ENCODE data around the gene TBC1D30. TPM values are rescaled to one million over a fixed set of nuclear protein-coding genes. Genes with fewer than 3 reads are reported as not detected.

TBC1D30 gene
- total RNA-seq, 1 experiment from 2014 or later, result 3.6 TPM

DNA sequence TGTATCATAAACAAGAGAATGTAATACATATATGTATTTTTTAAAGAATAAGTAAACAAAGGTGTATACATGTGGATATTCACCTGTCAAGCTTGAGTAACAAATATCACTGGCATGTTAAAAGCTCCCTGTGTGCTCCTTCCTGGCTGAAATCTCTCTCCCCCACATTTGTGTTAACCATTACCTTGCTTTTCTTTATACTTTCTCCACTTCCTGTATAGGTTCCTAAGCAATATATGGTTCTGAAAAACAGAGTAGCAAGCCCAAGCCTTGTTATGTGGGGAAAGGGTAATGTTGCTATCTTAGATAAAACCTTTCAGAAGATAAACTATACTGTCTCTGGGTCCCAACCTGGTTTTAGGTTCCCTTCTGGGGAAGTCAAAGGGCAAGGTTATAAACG lies 32.3 kb upstream of the TBC1D30 start:
- ChIA-PET CTCF (interaction anchor here (1.2 to 2.7 kb wide), 2 partner anchors 10 to 11 kb away, joined by 3 to 20 read pairs; no protein-coding TSS in a partner anchor), POLR2A (no interaction called here)
- Mint-ChIP-seq H3K9me3 (no peaks in the 10 kb centered on the region), H3K27me3 (ENCODE audit: low read depth) (no peaks in the 10 kb centered on the region), H3K4me3 (no peak overlapping the region), H3K4me1 (peaks cover 21% of the 10 kb centered on the region), H3K27ac (no peak overlapping the region), H3K36me3 (no peaks in the 10 kb centered on the region)
- no peak for DNase-seq (ENCODE audit: low spot score)
- TF ChIP-seq OVOL2 (CRISPR knock-in tag; IDR thresholded peaks at IDR 0.05; ENCODE audit: borderline replicate concordance) (no peak), JAZF1 (CRISPR knock-in tag; IDR thresholded peaks at IDR 0.05) (no peak), ZNF423 (CRISPR knock-in tag; IDR thresholded peaks at IDR 0.05) (no peak), ZNF121 (CRISPR knock-in tag; IDR thresholded peaks at IDR 0.05) (no peak), GTF2I (CRISPR knock-in tag; conservative IDR thresholded peaks at IDR 0.05) (no peak), NR1H2 (CRISPR knock-in tag; IDR thresholded peaks at IDR 0.05) (no peak)
- TF ChIP-seq, protein P1, sequence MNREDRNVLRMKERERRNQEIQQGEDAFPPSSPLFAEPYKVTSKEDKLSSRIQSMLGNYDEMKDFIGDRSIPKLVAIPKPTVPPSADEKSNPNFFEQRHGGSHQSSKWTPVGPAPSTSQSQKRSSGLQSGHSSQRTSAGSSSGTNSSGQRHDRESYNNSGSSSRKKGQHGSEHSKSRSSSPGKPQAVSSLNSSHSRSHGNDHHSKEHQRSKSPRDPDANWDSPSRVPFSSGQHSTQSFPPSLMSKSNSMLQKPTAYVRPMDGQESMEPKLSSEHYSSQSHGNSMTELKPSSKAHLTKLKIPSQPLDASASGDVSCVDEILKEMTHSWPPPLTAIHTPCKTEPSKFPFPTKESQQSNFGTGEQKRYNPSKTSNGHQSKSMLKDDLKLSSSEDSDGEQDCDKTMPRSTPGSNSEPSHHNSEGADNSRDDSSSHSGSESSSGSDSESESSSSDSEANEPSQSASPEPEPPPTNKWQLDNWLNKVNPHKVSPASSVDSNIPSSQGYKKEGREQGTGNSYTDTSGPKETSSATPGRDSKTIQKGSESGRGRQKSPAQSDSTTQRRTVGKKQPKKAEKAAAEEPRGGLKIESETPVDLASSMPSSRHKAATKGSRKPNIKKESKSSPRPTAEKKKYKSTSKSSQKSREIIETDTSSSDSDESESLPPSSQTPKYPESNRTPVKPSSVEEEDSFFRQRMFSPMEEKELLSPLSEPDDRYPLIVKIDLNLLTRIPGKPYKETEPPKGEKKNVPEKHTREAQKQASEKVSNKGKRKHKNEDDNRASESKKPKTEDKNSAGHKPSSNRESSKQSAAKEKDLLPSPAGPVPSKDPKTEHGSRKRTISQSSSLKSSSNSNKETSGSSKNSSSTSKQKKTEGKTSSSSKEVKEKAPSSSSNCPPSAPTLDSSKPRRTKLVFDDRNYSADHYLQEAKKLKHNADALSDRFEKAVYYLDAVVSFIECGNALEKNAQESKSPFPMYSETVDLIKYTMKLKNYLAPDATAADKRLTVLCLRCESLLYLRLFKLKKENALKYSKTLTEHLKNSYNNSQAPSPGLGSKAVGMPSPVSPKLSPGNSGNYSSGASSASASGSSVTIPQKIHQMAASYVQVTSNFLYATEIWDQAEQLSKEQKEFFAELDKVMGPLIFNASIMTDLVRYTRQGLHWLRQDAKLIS (CRISPR knock-in tag; IDR thresholded peaks at IDR 0.05; ENCODE audit: borderline replicate concordance), result no peak
- ATAC-seq, result no peak

DNA sequence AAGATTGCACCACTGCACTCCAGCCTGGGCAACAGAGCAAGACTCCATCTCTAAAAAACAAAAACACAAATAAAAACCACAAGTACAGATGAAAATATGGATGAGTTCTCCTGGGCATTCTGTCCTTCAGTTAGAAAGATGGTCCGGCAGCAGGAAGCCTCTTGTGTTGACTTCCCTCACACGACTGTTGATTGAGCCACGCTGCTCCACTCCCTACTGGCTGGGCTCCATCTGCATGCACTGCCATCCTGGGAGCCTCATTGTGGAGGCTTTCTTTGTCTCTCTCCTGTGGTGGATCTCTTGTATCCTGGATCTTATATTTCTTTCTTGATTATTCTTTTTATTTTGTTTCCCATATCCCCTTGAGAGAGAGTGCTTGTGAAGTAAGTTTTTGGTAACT lies 30.8 kb upstream of the TBC1D30 start:
- Mint-ChIP-seq H3K36me3 (no peaks in the 10 kb centered on the region), H3K27me3 (ENCODE audit: low read depth) (no peaks in the 10 kb centered on the region), H3K4me3 (no peak overlapping the region), H3K4me1 (peaks cover 10% of the 10 kb centered on the region; the same call in 1 of the 2 replicates), H3K9me3 (no peaks in the 10 kb centered on the region), H3K27ac (no peak overlapping the region)
- ATAC-seq (peak; percentile 66), DNase-seq (ENCODE audit: low spot score) (no peak)
- POLR2A ChIA-PET, result no interaction called here
- TF ChIP-seq TP53 (CRISPR knock-in tag; IDR thresholded peaks at IDR 0.05) (no peak), ESRRA (CRISPR knock-in tag; IDR thresholded peaks at IDR 0.05; ENCODE audit: borderline replicate concordance) (no peak), GABPB1 (CRISPR knock-in tag; IDR thresholded peaks at IDR 0.05) (no peak), ELF4 (CRISPR knock-in tag; IDR thresholded peaks at IDR 0.05; ENCODE audit: low read depth) (no peak), CREM (CRISPR knock-in tag; IDR thresholded peaks at IDR 0.05) (no peak), NFATC4 (CRISPR knock-in tag; IDR thresholded peaks at IDR 0.05) (no peak), IRF2 (CRISPR knock-in tag; IDR thresholded peaks at IDR 0.05; ENCODE audit: borderline replicate concordance, low read depth) (no peak), CBFB (CRISPR knock-in tag; IDR thresholded peaks at IDR 0.05; ENCODE audit: low read depth) (no peak), E2F1 (CRISPR knock-in tag; IDR thresholded peaks at IDR 0.05) (no peak), RELA (CRISPR knock-in tag; IDR thresholded peaks at IDR 0.05; ENCODE audit: borderline replicate concordance) (no peak)
- TF ChIP-seq, protein P2, sequence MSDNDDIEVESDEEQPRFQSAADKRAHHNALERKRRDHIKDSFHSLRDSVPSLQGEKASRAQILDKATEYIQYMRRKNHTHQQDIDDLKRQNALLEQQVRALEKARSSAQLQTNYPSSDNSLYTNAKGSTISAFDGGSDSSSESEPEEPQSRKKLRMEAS (CRISPR knock-in tag; IDR thresholded peaks at IDR 0.05), result no peak
- TF ChIP-seq, protein P3, sequence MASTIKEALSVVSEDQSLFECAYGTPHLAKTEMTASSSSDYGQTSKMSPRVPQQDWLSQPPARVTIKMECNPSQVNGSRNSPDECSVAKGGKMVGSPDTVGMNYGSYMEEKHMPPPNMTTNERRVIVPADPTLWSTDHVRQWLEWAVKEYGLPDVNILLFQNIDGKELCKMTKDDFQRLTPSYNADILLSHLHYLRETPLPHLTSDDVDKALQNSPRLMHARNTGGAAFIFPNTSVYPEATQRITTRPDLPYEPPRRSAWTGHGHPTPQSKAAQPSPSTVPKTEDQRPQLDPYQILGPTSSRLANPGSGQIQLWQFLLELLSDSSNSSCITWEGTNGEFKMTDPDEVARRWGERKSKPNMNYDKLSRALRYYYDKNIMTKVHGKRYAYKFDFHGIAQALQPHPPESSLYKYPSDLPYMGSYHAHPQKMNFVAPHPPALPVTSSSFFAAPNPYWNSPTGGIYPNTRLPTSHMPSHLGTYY (CRISPR knock-in tag; IDR thresholded peaks at IDR 0.05), result no peak
- TF ChIP-seq, protein P4, sequence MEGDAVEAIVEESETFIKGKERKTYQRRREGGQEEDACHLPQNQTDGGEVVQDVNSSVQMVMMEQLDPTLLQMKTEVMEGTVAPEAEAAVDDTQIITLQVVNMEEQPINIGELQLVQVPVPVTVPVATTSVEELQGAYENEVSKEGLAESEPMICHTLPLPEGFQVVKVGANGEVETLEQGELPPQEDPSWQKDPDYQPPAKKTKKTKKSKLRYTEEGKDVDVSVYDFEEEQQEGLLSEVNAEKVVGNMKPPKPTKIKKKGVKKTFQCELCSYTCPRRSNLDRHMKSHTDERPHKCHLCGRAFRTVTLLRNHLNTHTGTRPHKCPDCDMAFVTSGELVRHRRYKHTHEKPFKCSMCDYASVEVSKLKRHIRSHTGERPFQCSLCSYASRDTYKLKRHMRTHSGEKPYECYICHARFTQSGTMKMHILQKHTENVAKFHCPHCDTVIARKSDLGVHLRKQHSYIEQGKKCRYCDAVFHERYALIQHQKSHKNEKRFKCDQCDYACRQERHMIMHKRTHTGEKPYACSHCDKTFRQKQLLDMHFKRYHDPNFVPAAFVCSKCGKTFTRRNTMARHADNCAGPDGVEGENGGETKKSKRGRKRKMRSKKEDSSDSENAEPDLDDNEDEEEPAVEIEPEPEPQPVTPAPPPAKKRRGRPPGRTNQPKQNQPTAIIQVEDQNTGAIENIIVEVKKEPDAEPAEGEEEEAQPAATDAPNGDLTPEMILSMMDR (IDR thresholded peaks at IDR 0.05), result no peak
- TF ChIP-seq, protein P5, sequence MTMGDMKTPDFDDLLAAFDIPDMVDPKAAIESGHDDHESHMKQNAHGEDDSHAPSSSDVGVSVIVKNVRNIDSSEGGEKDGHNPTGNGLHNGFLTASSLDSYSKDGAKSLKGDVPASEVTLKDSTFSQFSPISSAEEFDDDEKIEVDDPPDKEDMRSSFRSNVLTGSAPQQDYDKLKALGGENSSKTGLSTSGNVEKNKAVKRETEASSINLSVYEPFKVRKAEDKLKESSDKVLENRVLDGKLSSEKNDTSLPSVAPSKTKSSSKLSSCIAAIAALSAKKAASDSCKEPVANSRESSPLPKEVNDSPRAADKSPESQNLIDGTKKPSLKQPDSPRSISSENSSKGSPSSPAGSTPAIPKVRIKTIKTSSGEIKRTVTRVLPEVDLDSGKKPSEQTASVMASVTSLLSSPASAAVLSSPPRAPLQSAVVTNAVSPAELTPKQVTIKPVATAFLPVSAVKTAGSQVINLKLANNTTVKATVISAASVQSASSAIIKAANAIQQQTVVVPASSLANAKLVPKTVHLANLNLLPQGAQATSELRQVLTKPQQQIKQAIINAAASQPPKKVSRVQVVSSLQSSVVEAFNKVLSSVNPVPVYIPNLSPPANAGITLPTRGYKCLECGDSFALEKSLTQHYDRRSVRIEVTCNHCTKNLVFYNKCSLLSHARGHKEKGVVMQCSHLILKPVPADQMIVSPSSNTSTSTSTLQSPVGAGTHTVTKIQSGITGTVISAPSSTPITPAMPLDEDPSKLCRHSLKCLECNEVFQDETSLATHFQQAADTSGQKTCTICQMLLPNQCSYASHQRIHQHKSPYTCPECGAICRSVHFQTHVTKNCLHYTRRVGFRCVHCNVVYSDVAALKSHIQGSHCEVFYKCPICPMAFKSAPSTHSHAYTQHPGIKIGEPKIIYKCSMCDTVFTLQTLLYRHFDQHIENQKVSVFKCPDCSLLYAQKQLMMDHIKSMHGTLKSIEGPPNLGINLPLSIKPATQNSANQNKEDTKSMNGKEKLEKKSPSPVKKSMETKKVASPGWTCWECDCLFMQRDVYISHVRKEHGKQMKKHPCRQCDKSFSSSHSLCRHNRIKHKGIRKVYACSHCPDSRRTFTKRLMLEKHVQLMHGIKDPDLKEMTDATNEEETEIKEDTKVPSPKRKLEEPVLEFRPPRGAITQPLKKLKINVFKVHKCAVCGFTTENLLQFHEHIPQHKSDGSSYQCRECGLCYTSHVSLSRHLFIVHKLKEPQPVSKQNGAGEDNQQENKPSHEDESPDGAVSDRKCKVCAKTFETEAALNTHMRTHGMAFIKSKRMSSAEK (CRISPR knock-in tag; IDR thresholded peaks at IDR 0.05; ENCODE audit: borderline replicate concordance), result no peak
- TF ChIP-seq, protein P6, sequence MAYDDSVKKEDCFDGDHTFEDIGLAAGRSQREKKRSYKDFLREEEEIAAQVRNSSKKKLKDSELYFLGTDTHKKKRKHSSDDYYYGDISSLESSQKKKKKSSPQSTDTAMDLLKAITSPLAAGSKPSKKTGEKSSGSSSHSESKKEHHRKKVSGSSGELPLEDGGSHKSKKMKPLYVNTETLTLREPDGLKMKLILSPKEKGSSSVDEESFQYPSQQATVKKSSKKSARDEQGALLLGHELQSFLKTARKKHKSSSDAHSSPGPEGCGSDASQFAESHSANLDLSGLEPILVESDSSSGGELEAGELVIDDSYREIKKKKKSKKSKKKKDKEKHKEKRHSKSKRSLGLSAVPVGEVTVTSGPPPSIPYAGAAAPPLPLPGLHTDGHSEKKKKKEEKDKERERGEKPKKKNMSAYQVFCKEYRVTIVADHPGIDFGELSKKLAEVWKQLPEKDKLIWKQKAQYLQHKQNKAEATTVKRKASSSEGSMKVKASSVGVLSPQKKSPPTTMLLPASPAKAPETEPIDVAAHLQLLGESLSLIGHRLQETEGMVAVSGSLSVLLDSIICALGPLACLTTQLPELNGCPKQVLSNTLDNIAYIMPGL (CRISPR knock-in tag; IDR thresholded peaks at IDR 0.05), result no peak
- CTCF ChIA-PET, result interaction anchor here (1.2 to 2.7 kb wide), 2 partner anchors 8 to 12 kb away, joined by 3 to 20 read pairs; no protein-coding TSS in a partner anchor

All from WTC11 (cell line).